Measurements from ENCODE around the gene MRPL39.

Gene MRPL39

DNA sequence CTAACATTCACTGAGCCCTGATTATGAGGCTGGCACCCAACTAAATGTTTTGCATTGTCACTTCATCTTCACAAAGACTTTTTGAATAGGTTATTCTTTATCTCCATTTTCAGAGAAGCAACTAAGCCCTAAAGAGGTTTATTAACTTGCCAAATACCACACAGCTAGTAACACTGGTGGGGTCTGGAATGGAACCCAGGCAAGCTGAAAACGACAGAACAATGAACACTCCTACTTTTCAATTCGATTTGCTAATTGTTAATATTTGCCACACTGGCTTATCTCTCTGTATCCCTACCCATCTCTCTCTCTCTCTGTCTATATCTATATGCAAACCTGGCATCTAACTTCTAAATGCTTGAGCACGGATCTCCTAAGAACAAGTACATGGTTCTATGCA is 40.6 kb downstream of the MRPL39 start:
- DNase-seq: no peak

DNA sequence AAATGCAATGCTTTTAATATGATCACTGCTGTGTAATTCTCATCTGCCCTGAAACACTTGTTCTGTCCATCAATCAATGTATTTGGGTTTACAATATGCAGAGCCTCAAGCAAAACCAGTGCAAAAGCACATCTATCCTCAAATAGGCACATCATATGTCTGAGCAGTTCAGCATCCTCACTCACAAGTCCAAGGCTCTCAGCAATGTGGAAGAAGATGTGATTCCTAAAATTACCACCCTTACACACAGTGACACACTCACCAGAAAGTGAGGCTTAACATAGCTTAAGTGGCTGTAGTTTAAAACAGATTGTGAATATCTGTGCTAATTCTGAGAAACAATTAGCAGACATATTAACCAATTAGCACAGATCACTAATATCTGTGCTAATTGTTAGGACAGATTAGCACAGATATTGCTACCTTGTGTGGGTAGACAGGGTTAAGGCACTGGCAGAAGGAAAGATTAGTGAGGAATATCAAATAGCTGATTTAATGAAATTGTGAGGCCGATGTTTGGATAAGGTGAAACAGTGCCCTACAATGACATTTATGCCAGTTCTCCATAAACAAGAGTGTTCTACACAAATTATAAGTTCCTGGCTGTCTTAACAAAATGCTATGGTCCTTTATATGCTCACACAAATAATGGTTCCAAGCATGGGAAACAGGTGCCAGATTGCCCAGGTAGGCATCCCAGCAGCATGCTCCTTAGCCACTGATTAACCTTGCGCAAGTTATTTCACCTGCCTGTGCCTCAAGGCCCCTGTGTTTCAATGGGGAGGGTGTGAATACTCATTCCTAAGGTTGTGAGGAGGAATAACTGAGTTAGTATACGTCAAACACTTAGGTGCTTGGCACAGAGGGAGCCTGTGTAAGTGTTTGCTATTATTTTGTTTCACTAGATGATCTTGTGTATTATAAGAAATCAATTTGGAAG is 41.7 kb downstream of the MRPL39 start:
- peak; percentile 76 for DNase-seq

DNA sequence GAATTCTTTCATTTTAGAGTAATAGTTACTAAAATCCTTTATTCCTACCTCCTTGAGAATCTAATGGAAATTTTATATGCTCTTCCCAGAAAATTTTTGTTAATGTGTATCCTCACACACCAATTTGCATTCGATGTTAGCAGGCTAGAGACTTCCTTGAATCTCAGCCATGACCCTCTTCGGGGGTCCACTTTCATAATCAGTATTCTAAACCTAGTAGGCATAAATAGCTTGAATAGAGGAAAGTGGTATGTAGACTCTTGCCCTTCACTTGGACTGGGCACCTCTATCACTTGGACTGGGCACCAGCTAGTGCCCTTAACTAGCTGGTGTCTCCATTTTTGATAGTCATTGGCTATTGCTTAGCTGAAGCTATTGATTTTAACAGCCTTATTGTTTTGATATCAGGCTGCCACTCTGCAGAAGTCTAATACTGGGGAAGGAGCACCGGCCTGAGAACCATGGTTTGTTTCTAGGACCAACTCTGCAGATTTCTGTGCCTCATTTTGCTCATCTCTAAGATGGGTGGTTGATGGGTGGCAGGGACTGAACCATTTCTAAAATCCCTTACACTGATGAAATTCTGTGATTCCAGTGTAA is 42.8 kb downstream of the MRPL39 start:
- DNase-seq: peak; percentile 71

DNA sequence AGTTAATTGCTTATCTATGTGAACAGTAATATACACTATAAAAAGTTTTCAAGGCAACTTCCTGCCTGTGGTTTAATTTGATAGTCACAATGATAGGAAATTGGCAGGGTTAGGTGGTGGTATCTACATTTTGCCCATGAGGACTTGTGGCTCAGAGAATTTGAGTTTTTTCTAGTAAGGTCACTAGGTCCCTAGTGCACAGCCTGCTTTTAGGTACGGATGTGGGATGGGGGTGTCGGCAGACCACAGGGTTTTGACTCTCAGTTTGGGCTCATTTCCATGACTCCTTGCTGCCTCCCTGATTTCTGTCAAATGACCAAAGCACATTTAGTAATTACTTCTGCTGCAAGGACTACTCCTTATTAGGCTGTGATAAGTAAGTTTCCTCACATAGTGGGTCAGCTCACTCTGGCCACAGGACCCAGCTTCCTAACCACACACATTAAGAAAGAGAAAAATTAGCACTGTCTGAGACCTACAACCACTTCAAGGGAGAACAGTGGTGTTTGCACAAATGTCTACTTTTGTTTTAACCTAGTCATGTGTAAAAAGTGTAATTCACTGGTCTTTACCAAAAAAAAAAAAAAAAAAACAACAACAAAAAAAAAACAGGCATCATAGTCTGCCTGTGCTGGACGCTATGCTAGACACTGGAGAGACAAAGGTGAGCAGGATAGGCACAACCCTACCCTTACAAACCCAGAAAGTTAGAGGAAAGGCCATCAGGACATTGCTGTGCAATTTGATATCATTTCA is 43.7 kb downstream of the MRPL39 start:
- peak; percentile 82 for DNase-seq

DNA sequence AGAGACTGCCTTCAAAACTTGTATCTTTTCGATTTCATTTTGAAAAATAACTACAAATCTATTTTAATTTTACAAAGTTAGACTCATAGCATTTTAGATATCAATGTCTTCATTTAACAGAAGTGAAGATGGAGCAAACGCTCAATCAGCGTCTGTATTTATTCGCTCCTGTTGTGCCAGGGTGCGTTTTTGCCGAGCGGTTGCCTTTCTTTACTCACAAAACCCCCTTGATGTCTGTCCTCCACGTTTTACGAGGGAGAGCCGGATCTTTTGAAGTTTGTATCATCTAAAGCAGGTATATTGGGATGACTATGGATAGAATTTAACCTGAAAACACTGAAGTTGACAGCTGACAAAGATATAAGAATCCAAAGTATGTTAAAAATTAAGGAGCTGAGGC is 44.6 kb downstream of the MRPL39 start:
- DNase-seq: no peak

DNA sequence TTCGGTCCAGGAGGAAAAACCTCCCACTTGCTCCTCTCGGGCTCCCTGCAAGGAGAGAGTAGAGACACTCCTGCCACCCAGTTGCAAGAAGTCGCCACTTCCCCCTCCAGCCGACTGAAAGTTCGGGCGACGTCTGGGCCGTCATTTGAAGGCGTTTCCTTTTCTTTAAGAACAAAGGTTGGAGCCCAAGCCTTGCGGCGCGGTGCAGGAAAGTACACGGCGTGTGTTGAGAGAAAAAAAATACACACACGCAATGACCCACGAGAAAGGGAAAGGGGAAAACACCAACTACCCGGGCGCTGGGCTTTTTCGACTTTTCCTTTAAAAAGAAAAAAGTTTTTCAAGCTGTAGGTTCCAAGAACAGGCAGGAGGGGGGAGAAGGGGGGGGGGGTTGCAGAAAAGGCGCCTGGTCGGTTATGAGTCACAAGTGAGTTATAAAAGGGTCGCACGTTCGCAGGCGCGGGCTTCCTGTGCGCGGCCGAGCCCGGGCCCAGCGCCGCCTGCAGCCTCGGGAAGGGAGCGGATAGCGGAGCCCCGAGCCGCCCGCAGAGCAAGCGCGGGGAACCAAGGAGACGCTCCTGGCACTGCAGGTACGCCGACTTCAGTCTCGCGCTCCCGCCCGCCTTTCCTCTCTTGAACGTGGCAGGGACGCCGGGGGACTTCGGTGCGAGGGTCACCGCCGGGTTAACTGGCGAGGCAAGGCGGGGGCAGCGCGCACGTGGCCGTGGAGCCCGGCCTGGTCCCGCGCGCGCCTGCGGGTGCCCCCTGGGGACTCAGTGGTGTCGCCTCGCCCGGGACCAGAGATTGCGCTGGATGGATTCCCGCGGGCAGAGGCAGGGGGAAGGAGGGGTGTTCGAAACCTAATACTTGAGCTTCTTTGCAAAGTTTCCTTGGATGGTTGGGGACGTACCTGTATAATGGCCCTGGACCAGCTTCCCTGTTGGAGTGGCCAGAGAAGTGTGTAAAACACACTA is 45.3 kb downstream of the MRPL39 start:
- DNase-seq: peak; percentile 97

DNA sequence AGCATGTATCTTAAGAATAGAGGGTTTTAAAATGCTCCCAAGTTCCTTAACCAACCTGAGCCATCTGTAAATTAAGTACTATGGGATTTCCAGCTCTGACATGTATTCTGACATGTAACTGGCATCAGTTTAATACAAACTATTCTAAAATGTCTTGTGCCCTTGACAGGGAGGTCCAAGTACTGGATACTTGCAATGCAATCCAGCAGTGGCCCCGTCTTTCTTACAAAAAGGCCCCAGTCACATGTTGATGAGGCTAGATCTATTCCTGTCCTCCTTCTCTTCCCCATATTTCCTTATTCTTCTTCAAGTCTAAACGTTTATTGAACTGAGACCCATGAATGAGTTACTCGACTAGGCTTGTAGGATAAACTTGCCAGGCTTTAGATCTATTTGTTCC is 46.4 kb downstream of the MRPL39 start:
- DNase-seq: no peak

DNA sequence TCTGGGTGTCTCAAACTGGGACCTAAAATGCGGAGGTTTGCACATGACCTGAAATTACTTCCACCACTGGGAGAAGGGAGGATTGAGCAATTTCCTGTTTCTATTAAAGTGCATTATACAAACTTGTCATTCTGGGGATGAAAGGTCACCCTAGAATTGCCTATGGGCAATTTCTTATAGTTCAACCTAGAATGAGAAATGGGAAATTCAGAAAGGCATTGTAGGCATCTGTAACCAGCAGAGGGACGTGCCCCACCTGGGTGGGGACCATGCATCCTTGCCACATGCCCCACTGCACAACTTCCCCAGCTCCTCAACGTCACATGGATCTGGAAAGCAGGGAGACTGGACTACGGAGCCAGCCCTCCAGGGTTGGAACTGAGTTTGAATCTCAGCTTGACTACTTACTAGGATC is 47.0 kb downstream of the MRPL39 start:
- DNase-seq: no peak

DNA sequence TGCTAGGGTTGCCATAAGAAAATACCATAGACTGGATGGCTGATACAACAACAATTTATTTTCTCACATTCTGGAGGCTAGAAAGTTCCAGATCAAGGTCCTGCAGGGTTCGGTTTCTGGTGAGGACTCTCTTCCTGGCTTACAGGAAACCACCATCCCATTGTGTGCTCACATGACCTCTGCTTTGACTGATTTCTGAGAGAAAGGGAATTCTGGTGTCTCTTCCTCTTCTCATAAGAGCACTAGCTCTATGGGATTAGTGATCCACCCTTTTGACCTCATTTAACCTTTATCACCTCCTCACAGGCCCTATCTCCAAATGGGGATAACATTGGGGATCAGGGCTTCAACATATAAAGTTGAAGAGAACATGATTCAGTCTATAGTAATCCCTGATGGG is 47.5 kb downstream of the MRPL39 start:
- DNase-seq: no peak

DNA sequence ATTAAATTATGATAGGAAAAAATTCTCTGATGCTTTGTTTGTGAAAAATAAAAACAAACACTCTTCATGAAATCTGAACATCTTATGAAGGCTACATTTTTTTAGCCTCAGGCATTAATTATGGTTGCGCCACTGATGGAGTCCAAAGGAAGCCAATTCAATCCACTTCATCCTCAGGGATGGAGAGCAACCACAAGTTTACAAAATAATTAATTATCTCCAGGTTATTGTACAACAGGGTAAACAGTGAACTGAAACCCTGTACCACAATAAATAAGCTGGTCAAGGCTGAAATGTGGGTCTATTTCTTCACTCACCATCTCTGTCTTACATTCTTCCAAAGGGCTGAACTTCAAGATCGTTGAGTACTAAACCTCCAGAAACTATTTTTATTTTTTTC is 49.2 kb downstream of the MRPL39 start:
- no peak for DNase-seq

DNA sequence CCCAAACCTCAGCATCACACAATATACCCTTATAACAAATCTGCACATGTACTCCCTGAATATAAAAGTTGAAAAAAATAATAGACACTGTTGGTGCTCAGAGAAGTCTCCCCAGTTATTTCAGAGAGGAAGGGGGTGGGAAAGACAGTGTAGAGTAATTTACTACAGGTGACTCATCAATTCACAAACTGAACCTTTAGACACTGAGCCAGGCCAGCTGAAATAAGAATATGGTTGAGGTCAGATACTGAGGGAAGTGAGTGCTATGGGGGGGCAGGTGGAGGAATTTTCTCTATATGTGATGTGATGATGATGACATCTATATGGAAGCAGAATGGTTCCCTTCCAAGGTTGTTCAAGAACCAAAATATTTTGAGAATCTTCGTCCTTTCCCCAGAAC is 50.1 kb downstream of the MRPL39 start:
- no peak for DNase-seq

DNA sequence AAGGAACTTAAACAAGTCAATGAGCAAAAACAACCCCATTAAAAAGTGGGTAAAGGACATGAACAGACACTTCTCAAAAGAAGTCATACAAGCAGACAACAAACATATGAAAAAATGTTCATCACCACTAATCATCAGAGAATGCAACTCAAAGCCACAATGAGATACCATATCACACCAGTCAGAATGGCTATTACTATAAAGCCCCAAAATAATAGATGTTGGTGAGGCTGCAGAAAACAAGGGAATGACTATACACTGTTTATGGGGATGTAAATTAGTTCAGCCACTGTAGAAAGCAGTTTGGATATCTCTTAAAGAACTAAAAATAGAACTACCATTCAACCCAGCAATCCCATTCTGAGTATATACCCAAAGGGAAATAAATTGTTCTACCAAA is 51.2 kb downstream of the MRPL39 start:
- no peak for DNase-seq

DNA sequence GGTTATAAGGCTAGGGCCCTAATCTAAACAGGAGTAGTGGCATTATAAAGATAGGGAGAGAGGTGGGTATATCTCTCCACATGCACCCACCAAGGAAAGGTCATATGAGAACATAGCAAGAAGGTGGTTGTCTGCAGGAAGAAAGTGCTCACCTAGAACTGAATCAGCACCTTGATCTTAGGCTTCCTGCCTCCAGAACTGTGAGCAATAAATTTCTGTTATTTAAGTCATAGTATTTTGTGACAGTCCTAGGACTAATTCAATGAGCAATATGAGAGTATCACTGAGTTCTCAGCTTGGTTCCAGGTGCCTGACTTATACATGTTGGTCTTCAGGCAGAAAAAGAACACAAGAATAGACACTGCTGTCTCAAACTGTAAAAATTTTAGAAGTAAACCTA is 51.8 kb downstream of the MRPL39 start:
- no peak for DNase-seq

DNA sequence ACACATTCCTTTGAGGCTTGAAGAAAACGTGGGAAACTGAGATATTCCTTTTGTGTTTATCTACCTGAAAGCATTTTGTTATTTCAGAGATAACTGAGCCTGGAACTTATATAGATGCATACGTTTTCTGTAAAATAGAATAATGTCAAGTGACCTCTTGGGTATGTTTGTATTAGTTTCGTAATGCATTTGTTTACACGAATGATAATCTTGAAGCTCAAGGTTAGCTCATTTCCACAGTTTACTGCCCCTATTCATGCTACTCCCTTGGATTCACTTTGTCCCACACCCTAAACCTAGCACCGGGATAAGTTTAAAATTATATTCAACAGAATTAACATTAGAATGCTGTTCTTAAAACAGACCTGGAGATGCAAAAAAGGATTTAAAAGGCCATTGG is 54.4 kb downstream of the MRPL39 start:
- DNase-seq: no peak

DNA sequence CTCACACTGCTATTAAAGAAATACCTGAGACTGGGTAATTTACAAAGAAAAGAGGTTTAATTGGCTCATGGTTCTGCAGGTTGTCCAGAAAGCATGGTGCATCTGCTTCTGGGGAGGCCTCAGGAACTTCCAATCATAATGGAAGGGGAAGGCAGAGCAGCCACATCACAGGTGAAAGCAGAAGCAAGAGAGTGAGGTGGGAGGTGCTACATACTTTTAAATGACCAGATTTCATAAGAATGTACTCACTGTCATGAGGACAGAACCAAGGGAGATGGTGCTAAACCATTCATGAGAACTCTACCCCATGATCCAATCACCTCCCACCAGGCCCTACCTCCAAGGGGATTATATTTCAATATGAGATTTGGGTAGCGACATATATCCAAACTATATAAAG is 55.7 kb downstream of the MRPL39 start:
- DNase-seq: no peak

DNA sequence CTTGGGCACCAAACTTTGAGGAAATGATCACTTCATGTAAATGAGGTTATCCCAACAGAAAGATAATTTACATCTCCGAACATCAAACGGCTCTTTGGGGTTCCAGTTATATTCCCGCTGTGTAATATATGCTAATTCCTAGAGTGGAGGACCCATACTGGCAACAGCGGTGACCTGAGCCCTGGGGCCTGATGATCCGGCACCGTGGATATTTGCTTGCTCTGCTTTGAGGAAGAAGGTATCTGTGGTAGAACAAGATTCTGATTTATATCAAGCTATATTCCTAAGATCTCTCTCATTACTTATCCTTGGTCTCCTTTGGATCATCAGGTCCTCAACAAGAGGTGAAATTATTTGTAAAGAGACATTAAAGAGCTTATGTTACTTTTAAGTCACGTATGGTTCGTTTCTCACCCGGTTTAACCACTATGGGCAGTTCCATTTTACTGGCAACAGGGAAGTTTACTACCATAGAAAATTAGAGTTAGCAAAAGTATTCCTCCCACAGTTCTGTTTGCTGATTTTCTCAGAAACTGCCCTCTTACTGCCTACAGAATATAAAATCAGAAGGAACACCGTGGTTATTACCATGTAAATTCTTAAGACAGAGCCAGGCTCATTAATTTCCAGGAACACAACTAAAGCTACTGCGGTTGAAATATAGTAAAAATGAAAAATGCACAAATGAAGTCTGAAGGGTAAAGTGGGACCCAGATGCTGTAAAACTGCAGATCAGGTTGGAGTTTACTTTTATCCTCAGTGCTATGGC is 56.7 kb downstream of the MRPL39 start:
- no peak for DNase-seq

DNA sequence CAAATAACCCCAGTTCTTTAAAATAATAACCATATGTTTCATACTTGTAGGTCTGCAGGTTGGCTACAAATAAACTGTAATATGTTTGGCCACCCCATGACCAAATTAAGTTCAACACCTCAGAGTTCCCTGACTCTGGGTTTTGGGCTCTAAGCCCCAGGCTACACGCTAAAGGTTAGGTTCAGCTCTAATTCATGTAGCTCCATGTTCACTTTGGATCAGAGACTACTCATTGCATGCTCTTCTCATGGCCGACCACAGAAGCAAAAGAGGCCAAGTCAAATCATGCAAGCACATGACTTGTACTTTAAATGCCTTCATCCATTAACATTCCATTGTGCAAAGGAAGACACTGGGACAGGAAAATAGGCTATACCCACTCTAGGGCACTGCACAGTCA is 66.2 kb downstream of the MRPL39 start:
- no peak for DNase-seq

DNA sequence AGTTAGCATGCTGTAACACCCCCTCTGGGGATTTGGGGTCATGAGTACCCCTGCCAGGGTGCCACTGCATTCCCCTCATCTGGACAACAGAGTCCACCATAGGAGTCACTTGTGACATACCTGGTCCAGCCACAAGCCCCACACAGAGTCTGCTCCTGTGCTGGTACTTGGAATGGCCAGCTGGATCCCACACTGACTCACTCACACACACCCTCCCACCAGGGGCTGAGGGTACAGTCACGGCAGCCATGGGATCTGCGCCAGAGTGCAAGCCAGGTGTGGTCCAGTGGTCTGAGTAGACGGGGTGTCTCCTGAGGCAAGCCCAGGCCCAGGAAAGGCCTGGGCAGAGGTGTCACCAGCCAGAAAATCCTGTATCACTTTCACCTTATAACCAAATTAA is 67.7 kb downstream of the MRPL39 start:
- no peak for DNase-seq

DNA sequence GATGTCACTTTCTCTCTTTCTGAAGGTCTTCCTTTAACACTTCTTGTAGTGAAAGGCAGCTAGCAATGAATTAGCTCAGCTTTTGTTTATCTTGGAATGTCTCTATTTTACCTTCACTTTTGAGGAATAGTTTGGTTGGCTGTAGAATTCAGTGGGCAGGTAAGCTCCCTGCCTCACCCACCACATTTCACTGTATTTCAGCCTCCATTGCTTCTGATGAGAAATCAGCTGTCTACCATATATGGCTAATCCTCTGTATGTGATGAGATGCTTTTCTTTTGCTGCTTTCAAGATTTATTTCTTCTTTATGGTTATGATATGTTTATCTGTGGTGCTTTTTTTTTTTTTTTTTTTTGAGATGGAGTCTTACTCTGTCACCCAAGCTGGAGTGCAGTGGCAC is 70.1 kb downstream of the MRPL39 start:
- no peak for DNase-seq

DNA sequence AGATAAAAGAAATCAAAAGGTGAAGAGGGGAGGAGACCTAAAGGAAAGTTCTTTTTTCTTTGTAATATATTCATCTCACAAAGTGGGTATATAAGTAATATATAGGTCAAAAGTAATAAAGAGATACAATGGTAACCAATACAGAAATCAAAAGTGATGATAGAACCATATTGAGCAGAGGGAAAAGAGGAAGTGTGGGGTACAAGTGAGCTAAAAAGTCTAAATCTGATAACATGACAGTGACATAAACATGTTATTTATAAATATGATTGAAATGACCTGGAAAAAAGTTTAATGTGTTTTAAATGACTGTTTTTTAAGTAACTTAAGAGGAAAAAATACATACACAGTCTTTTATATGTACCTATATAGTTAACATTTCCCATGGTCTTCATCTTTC is 70.5 kb downstream of the MRPL39 start:
- no peak for DNase-seq

DNA sequence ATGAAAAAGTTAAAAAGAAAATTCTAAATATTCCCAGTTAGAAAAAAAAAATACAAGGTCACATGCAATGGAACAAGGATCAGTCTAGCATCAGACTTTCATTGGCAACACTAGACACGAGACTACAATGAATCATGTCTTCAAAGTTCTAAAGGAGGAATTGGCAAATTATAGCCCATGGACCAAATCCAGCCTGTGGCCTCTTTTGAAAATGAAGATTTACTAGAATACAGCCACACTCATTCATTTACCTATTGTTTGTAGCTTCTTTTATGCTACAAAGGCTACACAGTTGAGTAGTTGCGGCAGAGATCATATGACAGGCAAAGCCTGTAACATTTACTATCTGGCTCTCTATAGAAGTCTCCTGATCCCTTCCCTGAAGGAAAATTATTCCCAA is 71.4 kb downstream of the MRPL39 start:
- DNase-seq: no peak
